Hindlimb muscle (tissue), 1 donor: ENCODE results near the gene TSPAN11. TPM values are rescaled to one million over a fixed set of nuclear protein-coding genes. Genes with fewer than 3 reads are reported as not detected.
"Not testable (repeated sequence)": the region's sequence is repeated elsewhere in the genome, so short reads cannot be mapped to it uniquely, and the experiment has no call there.

Experiments
- DNase-seq: peaks from one replicate; pipeline ENCODE4 v3.0.0-alpha.2; 2013
- polyA plus RNA-seq: library from polyadenylated mRNA; unstranded; fragments of 120-200 nt; gene quantifications from one replicate; pipeline ENCODE4 v1.2.1, GENCODE V29; 2013; ENCODE audit not compliant: insufficient read length

TSPAN11 gene
- polyA plus RNA-seq, 1 donor, result 5.9 TPM

GRCh38 chr12:31020385-31021166 lies 94.0 kb downstream of the TSPAN11 start:
- no peak for DNase-seq

DNA sequence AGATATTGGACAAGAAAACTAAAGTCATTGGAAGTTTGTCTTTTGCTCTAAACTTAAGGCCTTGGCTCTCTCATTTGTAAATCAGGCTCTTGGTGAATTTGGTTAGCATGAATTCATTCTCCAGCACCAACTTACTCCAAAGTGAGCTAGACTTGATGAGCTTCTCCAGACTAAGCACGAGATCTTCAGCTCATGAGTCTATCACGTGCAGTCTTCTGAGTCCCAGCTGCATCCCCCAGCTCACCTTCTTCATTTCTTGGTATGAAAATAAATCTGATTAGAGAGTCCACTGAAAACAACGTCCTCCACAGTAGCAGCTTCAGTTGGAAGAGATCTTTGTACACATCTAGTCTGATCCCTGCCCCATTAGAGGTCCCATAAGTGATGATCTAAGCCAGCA lies 94.6 kb downstream of the TSPAN11 start:
- no peak for DNase-seq

DNA sequence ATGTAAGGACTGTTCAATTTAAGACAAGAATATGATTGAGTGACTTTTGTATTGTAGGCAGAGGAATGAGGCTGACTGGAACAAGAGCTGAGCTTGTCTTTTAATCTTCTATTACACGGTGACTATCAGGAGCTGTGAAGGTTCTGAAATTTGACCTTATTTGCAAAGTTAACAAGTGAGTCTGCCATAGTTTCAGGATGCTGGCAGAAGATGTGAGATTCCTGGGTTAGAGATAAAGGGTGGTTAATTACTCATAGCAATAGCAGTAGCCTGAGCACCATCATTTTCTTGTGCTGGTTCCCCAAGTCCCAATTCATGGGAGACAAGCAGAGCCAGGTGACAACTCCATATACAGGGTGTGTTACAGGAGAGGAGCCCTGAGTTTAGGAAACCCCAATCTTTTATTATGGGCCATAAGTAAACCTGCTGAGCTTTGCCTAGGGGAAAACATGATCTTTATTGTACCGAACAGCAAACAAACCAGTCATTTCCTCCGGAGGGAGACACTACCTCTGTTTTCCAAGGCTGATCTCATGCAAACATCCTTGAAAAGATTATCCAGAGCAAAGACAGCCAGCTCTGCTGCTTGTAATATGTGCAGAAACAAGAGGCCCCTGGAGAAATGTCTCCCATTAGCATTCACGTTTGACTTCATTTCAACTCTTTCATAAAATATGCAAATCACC lies 95.4 kb downstream of the TSPAN11 start:
- DNase-seq, result no peak

- DNase-seq, result no peak
These were observed 96.8 kb downstream of the TSPAN11 start for GRCh38 chr12:31023271-31023724.

- no peak for DNase-seq
These were observed 99.7 kb downstream of the TSPAN11 start for GRCh38 chr12:31026202-31026601.

- not testable (repeated sequence) for DNase-seq
These were observed 100.5 kb downstream of the TSPAN11 start for GRCh38 chr12:31027006-31027405.

DNA sequence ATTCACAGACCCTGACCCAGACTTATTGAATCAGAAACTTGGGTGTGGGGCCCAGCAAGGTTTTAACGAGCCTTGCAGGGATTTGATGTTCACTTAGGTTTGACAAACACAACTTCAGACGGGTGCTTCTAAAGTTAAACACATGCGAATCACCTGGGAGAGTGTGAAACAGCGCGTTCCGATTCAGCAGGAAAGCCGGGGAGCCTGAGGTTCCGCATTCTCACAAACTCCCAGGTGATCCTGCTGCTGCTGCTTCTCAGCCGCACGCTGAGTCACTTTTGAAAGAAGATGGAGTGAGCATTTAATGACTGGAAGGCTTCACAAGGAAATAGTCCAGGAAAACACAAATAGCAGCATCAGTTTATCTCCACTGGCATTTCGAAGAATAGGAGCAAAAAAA lies 102.9 kb downstream of the TSPAN11 start:
- no peak for DNase-seq

GRCh38 chr12:31029916-31030562 lies 103.5 kb downstream of the TSPAN11 start:
- DNase-seq, result peak; percentile 29

GRCh38 chr12:31031951-31032335 lies 105.4 kb downstream of the TSPAN11 start:
- no peak for DNase-seq

GRCh38 chr12:31033146-31033545 lies 106.6 kb downstream of the TSPAN11 start:
- no peak for DNase-seq

DNA sequence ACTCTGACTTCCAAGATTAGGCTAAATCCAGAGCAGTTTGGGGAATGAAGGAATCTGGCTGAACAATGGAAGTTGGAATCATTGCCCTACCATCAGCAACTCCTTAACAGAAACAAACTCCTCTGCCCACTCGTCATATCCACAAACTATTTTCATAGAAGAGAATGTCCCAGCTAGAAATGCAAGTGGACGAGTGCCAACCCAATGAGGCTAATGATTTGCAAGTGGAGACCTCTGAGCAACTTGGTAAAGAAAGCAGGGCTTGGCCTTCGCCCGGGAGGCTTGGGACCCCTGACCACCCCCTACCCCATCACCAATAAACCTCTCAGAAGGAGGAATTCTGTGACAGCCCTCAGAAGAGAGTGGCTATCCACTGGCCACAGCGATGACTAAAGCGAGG lies 107.1 kb downstream of the TSPAN11 start:
- no peak for DNase-seq

GRCh38 chr12:31034372-31034771 lies 107.8 kb downstream of the TSPAN11 start:
- DNase-seq, result no peak

DNA sequence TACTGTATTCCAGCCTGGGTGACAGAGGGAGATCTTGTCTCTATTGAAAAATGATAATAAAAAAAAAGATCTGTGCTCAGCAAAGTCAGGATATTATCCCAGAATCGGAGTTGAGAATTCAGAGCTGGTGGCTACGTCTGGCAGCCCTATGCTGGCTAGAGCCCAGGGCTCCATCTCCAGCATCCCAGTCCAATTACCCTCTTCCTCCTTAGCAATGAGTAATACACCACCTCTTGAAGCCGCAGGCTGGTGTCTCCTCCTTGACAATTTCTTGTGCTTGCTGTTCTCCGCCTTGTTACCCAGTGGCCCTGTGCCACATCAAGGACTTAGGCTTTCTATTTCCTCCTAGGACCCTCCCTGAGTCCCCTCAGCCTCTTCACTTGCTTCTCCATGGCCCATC lies 108.7 kb downstream of the TSPAN11 start:
- DNase-seq, result no peak

- DNase-seq, result no peak
These were observed 109.6 kb downstream of the TSPAN11 start for GRCh38 chr12:31035967-31036665.

DNA sequence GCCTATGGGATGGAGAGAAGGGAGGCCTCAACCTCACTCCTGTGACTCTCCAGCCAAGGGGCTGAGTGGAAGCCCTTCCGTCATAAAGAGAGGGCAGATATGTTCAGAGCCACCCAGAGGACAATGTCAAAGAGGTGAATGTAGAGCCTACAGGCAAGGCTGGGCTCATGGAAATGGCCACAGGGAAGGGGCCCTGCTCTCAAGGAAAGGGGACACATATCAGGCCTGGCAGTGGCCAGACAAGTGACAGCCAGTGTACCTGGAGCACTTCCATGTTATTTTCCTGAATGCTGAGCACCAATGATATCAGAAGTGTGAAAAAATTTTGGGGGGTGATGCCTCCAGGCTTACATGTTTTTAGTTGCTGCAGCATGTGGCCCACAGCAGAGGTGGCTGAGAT lies 110.5 kb downstream of the TSPAN11 start:
- no peak for DNase-seq

GRCh38 chr12:31037931-31038330 lies 111.4 kb downstream of the TSPAN11 start:
- DNase-seq, result no peak

GRCh38 chr12:31041033-31041564 lies 114.6 kb downstream of the TSPAN11 start:
- no peak for DNase-seq

Other genes with a start within 250 kb of the TSPAN11 start
- gene IPO8, start 230.9 kb upstream of the TSPAN11 start, polyA plus RNA-seq, result 25.8 TPM
- gene CAPRIN2, start 171.8 kb upstream of the TSPAN11 start, polyA plus RNA-seq, result 28.5 TPM
- gene DDX11, start 147.1 kb downstream of the TSPAN11 start, polyA plus RNA-seq, result 41.7 TPM